ENCODE measurements around the gene CEP55.

CEP55 gene

GRCh38 chr10:93566435-93567276, 70.2 kb downstream of the CEP55 start, which contains the start of gene FFAR4:
Gene FFAR4 (plus strand): TSS chr10:93566665. CDS start chr10:93566721, 56 bp downstream.
- DNase-seq (ENCODE audit: low read depth): no peak

DNA sequence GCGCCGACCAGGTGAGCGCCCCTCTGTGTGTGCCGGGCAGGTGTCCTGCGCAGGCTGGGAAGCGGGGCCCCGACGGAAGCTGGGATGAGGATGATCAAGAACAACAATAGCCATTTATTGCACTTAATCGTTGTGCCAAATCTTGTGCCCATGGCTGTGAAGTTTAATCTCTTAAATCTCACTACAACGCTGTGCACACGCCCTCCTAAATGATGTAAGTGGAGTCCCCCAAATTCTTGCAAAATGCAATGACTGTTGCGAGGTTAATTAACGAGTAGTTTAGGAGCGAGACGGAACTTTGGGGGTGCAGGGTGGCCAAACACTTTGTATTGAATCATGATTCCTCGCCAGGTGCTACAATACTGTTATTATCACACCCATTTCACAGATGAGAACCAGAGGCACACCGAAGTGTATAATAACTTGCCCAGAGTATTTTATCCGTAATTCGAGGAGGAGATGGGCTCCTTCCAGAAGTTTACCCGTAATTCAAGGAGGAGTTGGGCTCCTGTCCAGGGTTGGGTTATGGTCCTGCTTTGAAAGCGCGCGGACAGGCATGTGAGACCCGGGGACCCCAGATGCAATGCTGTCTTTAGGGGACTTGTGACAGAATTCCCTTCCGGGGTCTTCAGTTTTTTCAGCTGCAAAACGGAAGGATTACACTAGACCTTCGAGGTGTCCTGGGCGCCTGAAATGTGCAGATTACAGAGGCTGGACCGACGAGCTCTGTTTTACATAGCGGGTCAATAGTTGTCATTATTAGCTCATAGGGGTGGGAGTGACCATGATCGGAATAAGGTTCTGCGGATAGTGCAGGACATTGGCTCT, 71.1 kb downstream of the CEP55 start:
- no peak for DNase-seq (ENCODE audit: low read depth)

DNA sequence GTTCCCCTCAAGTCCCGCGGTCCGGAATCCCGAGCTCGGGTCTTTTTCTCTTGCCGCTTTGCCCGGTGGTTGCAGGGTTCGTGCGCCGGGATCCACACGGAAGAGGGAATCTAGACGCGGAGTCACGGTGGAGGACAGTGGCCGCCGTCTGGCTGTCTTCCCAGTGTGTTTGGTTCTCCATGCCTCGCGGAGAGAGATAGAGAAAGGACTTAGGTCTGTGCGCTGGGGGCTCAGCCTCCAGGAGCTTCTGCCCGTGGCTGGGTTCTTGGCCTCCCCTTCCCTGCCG, 71.6 kb downstream of the CEP55 start:
- DNase-seq (ENCODE audit: low read depth): no peak

DNA sequence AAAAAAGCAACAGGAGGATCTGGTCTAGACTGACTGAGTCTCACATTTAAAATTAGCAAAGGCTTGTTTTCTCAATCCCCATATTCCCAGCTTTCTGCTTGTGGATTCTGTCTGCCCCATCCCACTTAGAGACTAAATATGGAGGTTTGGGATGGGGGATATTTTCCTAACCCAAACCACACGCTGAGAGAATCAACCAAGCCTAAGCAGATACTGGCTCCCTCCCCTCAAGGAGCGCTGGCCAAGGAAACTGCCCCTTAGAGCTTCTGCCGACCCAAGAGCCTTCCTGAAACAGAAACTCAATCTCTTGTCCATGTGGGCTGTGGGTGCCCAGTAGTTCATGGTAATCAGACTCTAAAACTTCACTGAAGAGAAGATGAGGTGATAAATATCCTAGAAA, 74.0 kb downstream of the CEP55 start:
- DNase-seq (ENCODE audit: low read depth): no peak

- DNase-seq (ENCODE audit: low read depth): no peak
Observed at GRCh38 chr10:93572606-93573005, 76.2 kb downstream of the CEP55 start.

GRCh38 chr10:93573051-93573909, 76.9 kb downstream of the CEP55 start:
- DNase-seq (ENCODE audit: low read depth): no peak

DNA sequence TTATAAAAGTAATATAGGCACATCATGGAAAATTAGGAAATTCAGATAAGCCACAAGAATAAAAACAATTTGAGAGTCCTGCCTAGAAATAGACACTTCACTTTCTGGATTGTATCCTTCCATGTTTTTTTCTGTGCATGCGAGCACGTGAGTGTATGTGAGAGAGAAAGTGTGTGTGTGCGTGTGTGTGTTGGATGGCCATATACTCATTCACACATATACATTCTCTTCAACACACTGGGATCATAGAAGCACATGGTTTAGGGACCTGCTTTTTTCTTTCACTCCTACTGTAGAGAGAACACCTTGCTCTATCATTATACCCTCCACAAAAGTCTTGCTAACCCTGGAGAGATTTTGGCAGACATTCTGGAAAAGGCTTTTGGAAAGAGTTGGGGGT, 77.5 kb downstream of the CEP55 start:
- no peak for DNase-seq (ENCODE audit: low read depth)

DNA sequence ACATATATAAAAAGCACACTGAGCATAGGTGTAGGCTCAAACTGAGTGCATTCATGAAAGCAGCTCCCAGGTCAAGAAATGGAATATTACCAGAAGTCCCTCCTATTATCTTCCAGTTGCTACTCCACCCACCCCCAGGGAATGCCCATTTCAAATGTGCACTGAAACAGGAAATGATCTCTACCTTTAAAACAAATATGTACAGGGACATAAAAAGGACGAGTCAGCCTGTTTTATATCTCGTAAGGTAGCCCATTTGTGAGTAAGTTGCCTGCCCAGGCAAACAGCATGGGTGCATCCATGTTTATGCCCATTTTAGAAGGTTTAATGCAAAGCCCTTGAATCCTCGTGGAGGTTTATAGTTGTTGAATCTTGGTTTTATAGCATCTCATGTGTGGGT, 80.5 kb downstream of the CEP55 start:
- no peak for DNase-seq (ENCODE audit: low read depth)

DNA sequence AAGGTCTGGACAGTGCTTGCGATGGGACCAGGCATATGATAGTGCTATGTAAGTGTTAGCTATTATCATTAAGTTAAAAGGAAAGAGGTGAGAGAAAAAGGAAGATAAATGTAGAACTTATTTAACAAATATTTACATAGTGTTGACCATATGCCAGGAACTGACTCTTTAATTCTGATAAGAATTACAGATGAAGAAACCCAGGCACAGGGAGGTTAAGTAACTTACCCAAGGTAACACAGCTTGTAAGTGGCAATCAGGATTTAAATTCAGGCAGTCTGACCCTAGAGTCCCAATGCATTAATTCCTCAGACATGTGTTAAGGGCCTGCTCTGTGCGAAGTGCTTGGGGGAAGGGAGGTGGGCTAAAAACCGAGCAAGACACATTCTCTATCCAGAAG, 81.2 kb downstream of the CEP55 start:
- DNase-seq (ENCODE audit: low read depth): no peak

All from GM04504 (cell line).